D721Med (cell line): ENCODE data around the gene ECE1.

Source experiments
- DNase-seq: peaks from one replicate; pipeline ENCODE4 v3.0.0; 2011; ENCODE audit warnings: low spot score; ENCODE audit not compliant: insufficient read length
- FAIRE-seq: peaks from 2 replicates; lab custom pipeline; 2011; peaks lifted over from hg19 to GRCh38; lab: Jason Lieb, UNC
- CTCF ChIP-seq: IDR thresholded peaks from 2 replicates; pipeline ENCODE4 v1.5.1; 2012; ENCODE audit warnings: mild to moderate bottlenecking, control low read depth; ENCODE audit not compliant: insufficient read depth; ENCODE audit errors: missing control alignments

Gene ECE1

GRCh38 chr1:21324368-21325141, 34.3 kb upstream of the ECE1 start:
- no peak for DNase-seq
- no peak for TF ChIP-seq CTCF
- no peak for FAIRE-seq

- FAIRE-seq (no peak), DNase-seq (no peak)
- TF ChIP-seq CTCF = no peak
Observed at GRCh38 chr1:21323091-21323490, 32.8 kb upstream of the ECE1 start.

- no peak for TF ChIP-seq CTCF
- DNase-seq (no peak), FAIRE-seq (no peak)
Observed at GRCh38 chr1:21322681-21323016, 32.4 kb upstream of the ECE1 start.

- DNase-seq (no peak), FAIRE-seq (no peak)
- TF ChIP-seq CTCF = no peak
Observed at GRCh38 chr1:21321963-21322680, 31.9 kb upstream of the ECE1 start.

- TF ChIP-seq CTCF = no peak
- no peak for DNase-seq
- FAIRE-seq = no peak
Observed at GRCh38 chr1:21320410-21321108, 30.3 kb upstream of the ECE1 start.

GRCh38 chr1:21319447-21320407, 29.5 kb upstream of the ECE1 start:
- DNase-seq = no peak
- no peak for FAIRE-seq
- no peak for TF ChIP-seq CTCF
